H9 (cell line): Measurements from ENCODE around the gene ADAM33. TPM values are rescaled to one million over a fixed set of nuclear protein-coding genes. Genes with fewer than 3 reads are reported as not detected.

Source experiments
- DNase-seq: peaks from one replicate; pipeline ENCODE4 v3.0.0-alpha.2; 2017
- H2AFZ ChIP-seq: one replicate; pipeline ENCODE4 v1.6.1; 2013; ENCODE audit warnings: mild to moderate bottlenecking, low read length, control low read depth, moderate library complexity
- H2AK5ac ChIP-seq: 2 replicates; pipeline ENCODE4 v1.6.1; 2013; ENCODE audit warnings: low read length, control low read depth, mixed read lengths; ENCODE audit not compliant: insufficient read length
- H2BK120ac ChIP-seq: one replicate; pipeline ENCODE4 v1.6.1; 2013; ENCODE audit warnings: low read depth, mild to moderate bottlenecking, low read length, control low read depth, inconsistent platforms; ENCODE audit not compliant: poor library complexity, severe bottlenecking
- H2BK12ac ChIP-seq: 2 replicates; pipeline ENCODE4 v1.6.1; 2013; ENCODE audit warnings: low read length, control low read depth, mixed read lengths, low read depth; ENCODE audit not compliant: insufficient read length
- H2BK15ac ChIP-seq: 2 replicates; pipeline ENCODE4 v1.6.1; 2013; ENCODE audit warnings: low read depth, low read length, control low read depth
- H2BK20ac ChIP-seq: one replicate; pipeline ENCODE4 v1.6.1; 2013; ENCODE audit warnings: low read depth, mild to moderate bottlenecking, low read length, control low read depth, inconsistent platforms; ENCODE audit not compliant: poor library complexity, severe bottlenecking
- H2BK5ac ChIP-seq: 2 replicates; pipeline ENCODE4 v1.6.1; 2013; ENCODE audit warnings: low read length, control low read depth, mixed read lengths; ENCODE audit not compliant: insufficient read length
- H3K14ac ChIP-seq: 2 replicates; pipeline ENCODE4 v1.6.1; 2013; ENCODE audit warnings: low read length, control low read depth; ENCODE audit not compliant: insufficient read depth
- H3K18ac ChIP-seq: 2 replicates; pipeline ENCODE4 v1.6.1; 2013; ENCODE audit warnings: low read depth, mild to moderate bottlenecking, mixed read lengths, low read length, control low read depth; ENCODE audit not compliant: insufficient read length
- H3K23ac ChIP-seq: 2 replicates; pipeline ENCODE4 v1.6.1; 2013; ENCODE audit warnings: low read length, control low read depth, mixed read lengths, low read depth; ENCODE audit not compliant: insufficient read length
- H3K23me2 ChIP-seq: 2 replicates; pipeline ENCODE4 v1.6.1; 2013; ENCODE audit warnings: low read depth, mild to moderate bottlenecking, mixed read lengths, low read length, control low read depth; ENCODE audit not compliant: insufficient read length, poor library complexity, severe bottlenecking
- H3K27ac ChIP-seq: 2 replicates; pipeline ENCODE4 v1.5.1; 2013; ENCODE audit warnings: low read length, control low read depth, mixed read lengths, low read depth; ENCODE audit not compliant: insufficient read length
- H3K27me3 ChIP-seq: 2 replicates; pipeline ENCODE4 v1.6.1; 2013; ENCODE audit warnings: low read length, control low read depth, inconsistent platforms; ENCODE audit not compliant: insufficient read depth
- H3K4ac ChIP-seq: 2 replicates; pipeline ENCODE4 v1.6.1; 2013; ENCODE audit warnings: low read depth, mild to moderate bottlenecking, control low read depth, inconsistent platforms, low read length, moderate library complexity
- H3K4me1 ChIP-seq: 2 replicates; pipeline ENCODE4 v1.6.1; 2013; ENCODE audit warnings: low read length, control low read depth, inconsistent platforms; ENCODE audit not compliant: insufficient read depth
- H3K4me2 ChIP-seq: 2 replicates; pipeline ENCODE4 v1.6.1; 2013; ENCODE audit warnings: low read length, control low read depth, mixed read lengths; ENCODE audit not compliant: insufficient read length, insufficient read depth
- H3K56ac ChIP-seq: 2 replicates; pipeline ENCODE4 v1.6.1; 2013; ENCODE audit warnings: low read depth, mild to moderate bottlenecking, mixed read lengths, low read length, control low read depth; ENCODE audit not compliant: insufficient read length
- H3K79me1 ChIP-seq: 2 replicates; pipeline ENCODE4 v1.6.1; 2013; ENCODE audit warnings: low read depth, mild to moderate bottlenecking, moderate library complexity, low read length, control low read depth, inconsistent platforms; ENCODE audit not compliant: insufficient read depth, poor library complexity, severe bottlenecking
- H3K79me2 ChIP-seq: 2 replicates; pipeline ENCODE4 v1.6.1; 2013; ENCODE audit warnings: low read length, control low read depth, inconsistent platforms; ENCODE audit not compliant: insufficient read depth
- H3K9ac ChIP-seq: 2 replicates; pipeline ENCODE4 v1.6.1; 2013; ENCODE audit warnings: low read length, control low read depth, mixed read lengths; ENCODE audit not compliant: insufficient read length; ENCODE audit errors: extremely low read depth
- H3K9me3 ChIP-seq: one replicate; pipeline ENCODE4 v1.6.1; 2013; ENCODE audit warnings: low read depth, low read length, inconsistent platforms; ENCODE audit not compliant: control insufficient read depth
- H3T11ph ChIP-seq: one replicate; pipeline ENCODE4 v1.6.1; 2013; ENCODE audit warnings: mild to moderate bottlenecking, low read length, control low read depth, inconsistent platforms
- H4K20me1 ChIP-seq: one replicate; pipeline ENCODE4 v1.6.1; 2013; ENCODE audit not compliant: control insufficient read depth, insufficient read length, insufficient read depth
- H4K5ac ChIP-seq: 2 replicates; pipeline ENCODE4 v1.6.1; 2013; ENCODE audit warnings: low read depth, mild to moderate bottlenecking, mixed read lengths, low read length, control low read depth; ENCODE audit not compliant: insufficient read length
- H4K8ac ChIP-seq: replicated peaks from 2 replicates; pipeline ENCODE4 v1.6.1; 2013; ENCODE audit warnings: low read length, control low read depth, mixed read lengths, low read depth; ENCODE audit not compliant: insufficient read length
- H4K91ac ChIP-seq: 2 replicates; pipeline ENCODE4 v1.6.1; 2013; ENCODE audit warnings: low read depth, mild to moderate bottlenecking, moderate library complexity, mixed read lengths, low read length, control low read depth; ENCODE audit not compliant: insufficient read length
- H3K27ac Mint-ChIP-seq, 3 experiments: 2 replicates in 2 of 3; 3 replicates in 1 of 3; pipeline ENCODE4 v1.8.0; 2020 to 2021; ENCODE audit warnings: mixed read lengths in 3 of 3, mild to moderate bottlenecking in 1 of 3, moderate library complexity in 1 of 3
- H3K27me3 Mint-ChIP-seq: 2 replicates; pipeline ENCODE4 v1.8.0; 2021; ENCODE audit warnings: low read depth, mild to moderate bottlenecking, moderate library complexity, mixed read lengths
- H3K36me3 Mint-ChIP-seq, 3 experiments: 2 replicates in 2 of 3; 3 replicates in 1 of 3; pipeline ENCODE4 v1.8.0; 2020 to 2021; ENCODE audit warnings: low read depth in 3 of 3, mixed read lengths in 3 of 3; ENCODE audit not compliant: insufficient read depth in 1 of 3
- H3K4me1 Mint-ChIP-seq, 2 experiments: 2 replicates each; pipeline ENCODE4 v1.8.0; 2020; ENCODE audit warnings: mixed read lengths in 2 of 2
- H3K4me3 Mint-ChIP-seq, 2 experiments: 2 replicates in 1 of 2; 3 replicates in 1 of 2; pipeline ENCODE4 v1.8.0; 2020 to 2021; ENCODE audit warnings: mild to moderate bottlenecking in 2 of 2, mixed read lengths in 2 of 2, moderate library complexity in 1 of 2
- H3K9me3 Mint-ChIP-seq, 2 experiments: 2 replicates in 1 of 2; 3 replicates in 1 of 2; pipeline ENCODE4 v1.8.0; 2020; ENCODE audit warnings: mild to moderate bottlenecking in 2 of 2, mixed read lengths in 2 of 2, moderate library complexity in 1 of 2
- WGBS: extraction: QIAGEN DNeasy Blood & Tissue Kit; methylation state at CpG from one replicate; pipeline ENCODE4 v1.1.7; 2013; ENCODE audit warnings: missing lambda C conversion rate, low lambda C conversion rate, mixed read lengths; ENCODE audit not compliant: insufficient read length; ENCODE audit errors: extremely low coverage; 5-methylcytosine and 5-hydroxymethylcytosine counted together
- total RNA-seq: library from RNA; stranded (reverse); gene quantifications from 2 replicates; pipeline ENCODE4 v1.2.1, GENCODE V29; 2021
- TF ChIP-seq, protein P1 (sequence below): fragments of 200-600 bp; sonication (generic); conservative IDR thresholded peaks from 3 replicates; pipeline ENCODE4 v1.8.0; 2021; ENCODE audit warnings: antibody characterized with exemption, mild to moderate bottlenecking

Gene ADAM33
- total RNA-seq, 1 experiment from 2014 or later, result 4.0 TPM

DNA sequence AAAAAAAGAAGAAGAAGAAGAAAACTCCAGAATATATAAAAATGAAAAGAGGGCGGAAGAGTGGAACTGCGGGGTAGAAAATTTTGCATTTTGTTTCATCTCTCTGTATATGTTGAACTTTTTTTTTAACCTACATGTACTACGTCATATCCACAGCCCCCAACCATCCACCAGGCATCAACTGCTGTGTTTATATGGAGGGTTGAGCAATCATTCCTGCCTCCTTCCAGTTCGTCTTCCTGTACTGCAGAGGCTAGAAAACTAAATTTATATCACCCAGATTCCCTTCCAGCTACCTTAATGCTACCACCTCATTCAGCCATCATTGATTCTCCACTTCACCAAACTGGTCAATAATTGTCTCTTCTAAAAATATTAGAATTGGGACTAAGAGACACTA is 40.1 kb upstream of the ADAM33 start:
- Histone ChIP-seq H4K20me1 (no peaks in the 10 kb centered on the region), H3K4me2 (no peak overlapping the region), H2BK120ac (no peak overlapping the region), H3K23me2 (no peaks in the 10 kb centered on the region), H3K4me1 (no peaks in the 10 kb centered on the region), H3K79me2 (no peaks in the 10 kb centered on the region), H3K14ac (no peak overlapping the region), H3K9ac (no peak overlapping the region), H3K18ac (no peak overlapping the region), H2BK12ac (no peak overlapping the region), H3T11ph (no peak overlapping the region), H3K9me3 (no peaks in the 10 kb centered on the region), H3K56ac (no peak overlapping the region), H2BK20ac (no peak overlapping the region), H2AFZ (no peak overlapping the region), H3K79me1 (no peaks in the 10 kb centered on the region), H2BK15ac (no peak overlapping the region), H4K91ac (no peak overlapping the region), H3K23ac (no peak overlapping the region), H4K8ac (no peak overlapping the region), H4K5ac (no peak overlapping the region), H2AK5ac (no peak overlapping the region), H3K4ac (no peak overlapping the region), H3K27me3 (no peaks in the 10 kb centered on the region), H3K27ac (no peak overlapping the region), H2BK5ac (no peak overlapping the region)
- Mint-ChIP-seq H3K4me3 (no peak overlapping the region), H3K27me3 (peaks cover 8% of the 10 kb centered on the region), H3K27ac (no peak overlapping the region), H3K9me3 (peaks cover 0 to 3% of the 10 kb centered on the region in 2 experiments; a peak in 1 of 5 replicates), H3K4me1 (peaks cover 6 to 8% of the 10 kb centered on the region in 2 experiments), H3K36me3 (no peaks in the 10 kb centered on the region)
- TF ChIP-seq, protein P1, sequence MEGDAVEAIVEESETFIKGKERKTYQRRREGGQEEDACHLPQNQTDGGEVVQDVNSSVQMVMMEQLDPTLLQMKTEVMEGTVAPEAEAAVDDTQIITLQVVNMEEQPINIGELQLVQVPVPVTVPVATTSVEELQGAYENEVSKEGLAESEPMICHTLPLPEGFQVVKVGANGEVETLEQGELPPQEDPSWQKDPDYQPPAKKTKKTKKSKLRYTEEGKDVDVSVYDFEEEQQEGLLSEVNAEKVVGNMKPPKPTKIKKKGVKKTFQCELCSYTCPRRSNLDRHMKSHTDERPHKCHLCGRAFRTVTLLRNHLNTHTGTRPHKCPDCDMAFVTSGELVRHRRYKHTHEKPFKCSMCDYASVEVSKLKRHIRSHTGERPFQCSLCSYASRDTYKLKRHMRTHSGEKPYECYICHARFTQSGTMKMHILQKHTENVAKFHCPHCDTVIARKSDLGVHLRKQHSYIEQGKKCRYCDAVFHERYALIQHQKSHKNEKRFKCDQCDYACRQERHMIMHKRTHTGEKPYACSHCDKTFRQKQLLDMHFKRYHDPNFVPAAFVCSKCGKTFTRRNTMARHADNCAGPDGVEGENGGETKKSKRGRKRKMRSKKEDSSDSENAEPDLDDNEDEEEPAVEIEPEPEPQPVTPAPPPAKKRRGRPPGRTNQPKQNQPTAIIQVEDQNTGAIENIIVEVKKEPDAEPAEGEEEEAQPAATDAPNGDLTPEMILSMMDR, result no peak
- WGBS, result no CpG with 5 or more reads among the region's 4 CpGs
- DNase-seq, result no peak
